Ovary (tissue), 3 donors: ENCODE data around the gene RNU1-4.
"Not testable (repeated sequence)": the region's sequence is repeated elsewhere in the genome, so short reads cannot be mapped to it uniquely, and the experiment has no call there.

Source experiments
- EP300 ChIP-seq: sonication (generic); formaldehyde crosslinking; IDR thresholded peaks from one replicate; pipeline ENCODE4 v1.6.1; 2017; ENCODE audit warnings: antibody characterized with exemption
- POLR2A ChIP-seq: fragments of 450-650 bp; IDR thresholded peaks from one replicate; pipeline ENCODE4 v1.6.1; 2017; ENCODE audit warnings: antibody characterized with exemption, mild to moderate bottlenecking, moderate library complexity
- TF ChIP-seq, protein P1 (sequence below), 3 donors: fragments of 450-650 bp in 2 of 3; fragments of 200-600 bp in 1 of 3; IDR thresholded peaks; one replicate each; pipeline versions ENCODE4 v1.5.1 to v1.8.0; 2016 to 2022; ENCODE audit warnings: antibody characterized with exemption in 3 of 3, mild to moderate bottlenecking in 1 of 3
- donor health status: DM: no; HTN: no; CAD: no.

DNA sequence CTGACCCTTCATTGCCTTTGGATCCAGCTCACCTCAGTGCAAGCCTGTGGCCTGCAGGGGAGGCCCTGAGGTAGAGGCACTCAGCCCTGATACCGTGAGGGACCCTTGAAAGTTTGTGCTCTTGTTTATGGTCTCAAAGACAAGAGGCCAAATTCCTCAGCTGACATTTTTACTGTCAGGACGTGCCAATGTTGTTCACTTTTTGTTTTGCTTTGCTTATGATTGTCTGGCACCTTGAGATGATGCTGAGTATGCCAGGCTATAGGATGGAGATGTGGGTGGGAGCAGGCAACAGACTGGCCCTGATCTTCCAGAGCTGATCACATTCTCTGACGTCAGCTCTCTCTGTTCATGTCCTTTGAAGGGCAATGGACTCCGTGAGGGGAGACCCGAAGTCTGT lies 36.5 kb downstream of the RNU1-4 start:
- TF ChIP-seq POLR2A, EP300: not testable (repeated sequence)
- TF ChIP-seq, protein P1, sequence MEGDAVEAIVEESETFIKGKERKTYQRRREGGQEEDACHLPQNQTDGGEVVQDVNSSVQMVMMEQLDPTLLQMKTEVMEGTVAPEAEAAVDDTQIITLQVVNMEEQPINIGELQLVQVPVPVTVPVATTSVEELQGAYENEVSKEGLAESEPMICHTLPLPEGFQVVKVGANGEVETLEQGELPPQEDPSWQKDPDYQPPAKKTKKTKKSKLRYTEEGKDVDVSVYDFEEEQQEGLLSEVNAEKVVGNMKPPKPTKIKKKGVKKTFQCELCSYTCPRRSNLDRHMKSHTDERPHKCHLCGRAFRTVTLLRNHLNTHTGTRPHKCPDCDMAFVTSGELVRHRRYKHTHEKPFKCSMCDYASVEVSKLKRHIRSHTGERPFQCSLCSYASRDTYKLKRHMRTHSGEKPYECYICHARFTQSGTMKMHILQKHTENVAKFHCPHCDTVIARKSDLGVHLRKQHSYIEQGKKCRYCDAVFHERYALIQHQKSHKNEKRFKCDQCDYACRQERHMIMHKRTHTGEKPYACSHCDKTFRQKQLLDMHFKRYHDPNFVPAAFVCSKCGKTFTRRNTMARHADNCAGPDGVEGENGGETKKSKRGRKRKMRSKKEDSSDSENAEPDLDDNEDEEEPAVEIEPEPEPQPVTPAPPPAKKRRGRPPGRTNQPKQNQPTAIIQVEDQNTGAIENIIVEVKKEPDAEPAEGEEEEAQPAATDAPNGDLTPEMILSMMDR (IDR thresholded peaks at IDR 0.05): not testable (repeated sequence)
